Measurements from ENCODE around the gene RABGAP1L.

DNA sequence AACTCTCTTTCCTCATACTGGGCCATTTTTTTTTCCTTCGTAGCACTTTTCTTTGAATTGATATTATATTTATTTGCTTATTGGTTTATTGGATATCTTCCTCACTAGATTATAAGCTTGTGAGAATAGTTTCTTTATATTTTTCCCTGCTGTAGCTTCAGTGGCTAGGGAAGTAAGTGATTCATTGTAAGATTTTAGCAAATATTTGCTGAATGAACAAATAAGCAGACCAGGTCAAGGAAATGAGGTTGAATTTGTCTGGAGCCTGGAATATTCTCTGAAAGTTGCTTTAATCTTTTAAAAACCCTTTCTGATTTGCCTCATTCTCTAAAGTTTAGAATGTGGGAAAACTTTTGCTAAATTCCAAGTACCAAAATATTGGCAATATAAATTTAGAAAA, 80.2 kb downstream of the RABGAP1L start:
- TF ChIP-seq POLR2A (IDR thresholded peaks at IDR 0.05; ENCODE audit: low read length) (no peak), GATA1 (IDR thresholded peaks at IDR 0.05; ENCODE audit: low read depth, low read length) (no peak)

All from erythroblast (primary cell).